HEK293T (cell line): ENCODE results near the gene ZNF74.

Source experiments
- ARNT ChIP-seq: fragments of 450-650 bp; IDR thresholded peaks from 2 replicates; pipeline ENCODE4 v1.6.1; 2017; ENCODE audit warnings: mild to moderate bottlenecking
- CTBP1 ChIP-seq: fragments of 450-650 bp; IDR thresholded peaks from 2 replicates; pipeline ENCODE4 v1.6.1; 2016; ENCODE audit warnings: borderline replicate concordance
- ELF4 ChIP-seq: fragments of 450-650 bp; IDR thresholded peaks from 2 replicates; pipeline ENCODE4 v1.6.1; 2017; ENCODE audit warnings: antibody characterized with exemption
- FOXA1 ChIP-seq: fragments of 450-650 bp; IDR thresholded peaks from 2 replicates; pipeline ENCODE4 v1.6.1; 2016; ENCODE audit warnings: mild to moderate bottlenecking
- FOXK2 ChIP-seq: fragments of 450-650 bp; IDR thresholded peaks from 2 replicates; pipeline ENCODE4 v1.6.1; 2016; ENCODE audit warnings: mild to moderate bottlenecking
- FOXM1 ChIP-seq: fragments of 450-650 bp; IDR thresholded peaks from 2 replicates; pipeline ENCODE4 v1.6.1; 2017; ENCODE audit warnings: mild to moderate bottlenecking, borderline replicate concordance
- HDGF ChIP-seq: fragments of 450-650 bp; IDR thresholded peaks from 2 replicates; pipeline ENCODE4 v1.6.1; 2017; ENCODE audit warnings: antibody characterized with exemption, borderline replicate concordance
- L3MBTL2 ChIP-seq: fragments of 450-650 bp; conservative IDR thresholded peaks from 2 replicates; pipeline ENCODE4 v1.6.1; 2016; ENCODE audit warnings: mild to moderate bottlenecking
- LEF1 ChIP-seq: fragments of 450-650 bp; IDR thresholded peaks from 2 replicates; pipeline ENCODE4 v1.6.1; 2017; ENCODE audit warnings: mild to moderate bottlenecking, borderline replicate concordance
- PKNOX1 ChIP-seq: fragments of 450-650 bp; IDR thresholded peaks from 2 replicates; pipeline ENCODE4 v1.6.1; 2016
- SP1 ChIP-seq: fragments of 450-650 bp; IDR thresholded peaks from 2 replicates; pipeline ENCODE4 v1.6.1; 2017
- SUZ12 ChIP-seq: fragments of 450-650 bp; IDR thresholded peaks from 2 replicates; pipeline ENCODE4 v1.6.1; 2016; ENCODE audit warnings: mild to moderate bottlenecking
- TARDBP ChIP-seq: fragments of 450-650 bp; IDR thresholded peaks from 2 replicates; pipeline ENCODE4 v1.6.1; 2016

GRCh38 chr22:20428496-20429253, 34.7 kb downstream of the ZNF74 start:
- TF ChIP-seq L3MBTL2 (no peak), SP1 (no peak), SUZ12 (no peak), LEF1 (no peak), CTBP1 (no peak), ARNT (no peak), FOXK2 (no peak), TARDBP (no peak), FOXA1 (no peak), ELF4 (no peak), HDGF (no peak), FOXM1 (no peak), PKNOX1 (no peak)
